Stimulated activated CD8-positive, alpha-beta memory T cell treated with anti-CD3 and anti-CD28 coated beads, Interleukin-15, amount 100 ng/mL, for 24 hours (primary cell): ENCODE data around the gene CAPN6.

Source experiments
- DNase-seq: peaks from one replicate; pipeline ENCODE4 v3.0.0-alpha.2; 2020; ENCODE audit warnings: low read depth

Gene CAPN6, protein sequence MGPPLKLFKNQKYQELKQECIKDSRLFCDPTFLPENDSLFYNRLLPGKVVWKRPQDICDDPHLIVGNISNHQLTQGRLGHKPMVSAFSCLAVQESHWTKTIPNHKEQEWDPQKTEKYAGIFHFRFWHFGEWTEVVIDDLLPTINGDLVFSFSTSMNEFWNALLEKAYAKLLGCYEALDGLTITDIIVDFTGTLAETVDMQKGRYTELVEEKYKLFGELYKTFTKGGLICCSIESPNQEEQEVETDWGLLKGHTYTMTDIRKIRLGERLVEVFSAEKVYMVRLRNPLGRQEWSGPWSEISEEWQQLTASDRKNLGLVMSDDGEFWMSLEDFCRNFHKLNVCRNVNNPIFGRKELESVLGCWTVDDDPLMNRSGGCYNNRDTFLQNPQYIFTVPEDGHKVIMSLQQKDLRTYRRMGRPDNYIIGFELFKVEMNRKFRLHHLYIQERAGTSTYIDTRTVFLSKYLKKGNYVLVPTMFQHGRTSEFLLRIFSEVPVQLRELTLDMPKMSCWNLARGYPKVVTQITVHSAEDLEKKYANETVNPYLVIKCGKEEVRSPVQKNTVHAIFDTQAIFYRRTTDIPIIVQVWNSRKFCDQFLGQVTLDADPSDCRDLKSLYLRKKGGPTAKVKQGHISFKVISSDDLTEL

DNA sequence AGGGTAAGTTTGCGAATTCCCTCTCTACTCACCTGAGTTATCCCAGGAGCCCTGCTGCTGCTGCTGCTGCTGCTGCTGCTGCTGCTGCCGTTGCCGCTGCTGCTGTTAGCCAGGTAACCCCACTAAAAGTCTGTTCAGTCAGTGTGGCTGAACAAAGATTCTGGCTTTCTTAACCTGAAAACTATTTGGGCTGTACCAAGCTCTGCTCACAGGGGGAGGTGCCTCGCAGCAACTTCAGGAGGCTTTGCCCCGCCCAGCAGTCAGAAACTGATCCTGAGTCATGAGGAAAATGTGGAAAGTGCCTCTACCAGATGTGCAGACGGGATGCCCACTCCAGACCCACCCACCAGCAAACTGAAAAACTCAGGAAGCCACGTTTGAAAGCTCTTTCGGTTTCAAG, at the start of gene CAPN6:
TSS of gene CAPN6 (minus strand) at position 145 of the 400 bp plus-strand sequence. CDS start 6,547 bp downstream, outside the sequence.
- DNase-seq: no peak

DNA sequence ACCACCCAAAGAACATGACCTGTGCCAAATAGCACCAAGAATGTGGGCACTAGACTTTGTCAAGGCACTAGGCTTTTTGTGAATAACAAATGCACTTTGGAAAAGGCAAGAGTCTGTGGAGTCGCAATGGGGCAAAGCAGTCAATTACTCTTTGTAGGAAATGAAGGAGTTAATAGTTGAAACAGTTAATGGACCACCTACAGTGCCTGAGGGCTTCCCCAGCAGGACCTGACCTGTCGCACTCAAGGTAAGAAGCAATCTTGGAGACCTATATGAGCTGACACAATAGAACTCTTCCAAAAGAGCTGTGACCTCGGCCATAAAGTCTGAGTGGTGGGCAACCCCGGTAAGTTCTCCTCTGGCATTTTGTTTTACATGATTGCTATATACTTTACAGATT, 49.2 kb upstream of the CAPN6 start:
- DNase-seq: no peak

DNA sequence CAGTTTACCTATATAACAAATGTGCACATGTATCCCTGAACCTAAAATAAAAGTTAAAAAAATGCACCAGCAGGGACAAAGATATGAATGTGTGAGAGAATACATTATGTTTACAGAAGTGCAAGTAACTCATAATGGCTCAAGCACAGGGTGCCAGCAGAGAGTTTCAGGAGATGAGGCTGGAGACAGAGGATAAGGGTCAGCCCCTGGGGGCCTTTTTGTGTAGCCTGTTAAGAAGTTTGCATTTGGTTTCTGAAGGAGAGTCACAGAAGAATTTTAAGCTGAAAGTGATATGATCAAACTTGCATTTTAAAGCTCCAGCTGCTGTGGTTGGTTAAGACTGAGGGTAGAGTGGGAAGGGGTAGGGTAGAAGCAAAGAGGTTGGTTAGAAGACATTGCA, 48.6 kb upstream of the CAPN6 start:
- no peak for DNase-seq

DNA sequence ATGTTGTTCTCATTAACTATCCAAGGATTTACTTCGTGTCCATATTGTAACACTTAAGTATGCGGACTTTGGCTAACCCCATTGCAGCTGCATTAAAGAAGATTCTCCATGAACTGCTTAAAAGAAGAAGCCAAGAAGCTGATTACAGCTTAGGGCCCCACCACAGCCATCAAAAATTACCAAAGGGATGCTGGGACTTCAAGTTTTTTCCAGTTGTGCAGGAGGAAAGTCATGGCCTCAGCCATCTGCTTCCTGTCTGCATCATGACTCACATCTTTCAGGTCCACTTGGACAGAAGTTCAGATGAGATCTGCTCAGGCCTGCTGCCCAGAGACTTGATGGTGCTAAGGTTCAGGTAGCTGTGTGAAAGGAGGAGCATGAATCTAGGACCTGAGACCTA, 38.8 kb upstream of the CAPN6 start:
- no peak for DNase-seq

DNA sequence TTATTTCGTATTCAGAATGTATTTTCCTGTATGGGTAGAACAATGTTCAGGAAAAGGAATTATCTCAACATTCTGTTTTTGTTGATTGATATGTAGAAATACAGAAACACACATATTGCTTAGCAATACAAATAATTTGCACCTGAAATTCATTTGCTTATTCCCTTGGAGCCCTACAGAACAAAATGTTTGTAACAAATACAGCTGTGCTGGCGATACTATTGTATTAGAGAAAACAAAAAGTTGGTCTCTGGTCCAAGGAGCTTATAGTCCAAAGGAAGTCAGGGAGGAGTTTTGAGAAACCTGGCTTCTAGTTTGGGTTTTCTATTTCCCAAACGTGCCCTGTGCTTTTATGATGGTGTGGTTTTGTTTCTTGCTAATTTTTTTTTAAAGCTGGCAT, 37.8 kb upstream of the CAPN6 start:
- no peak for DNase-seq

DNA sequence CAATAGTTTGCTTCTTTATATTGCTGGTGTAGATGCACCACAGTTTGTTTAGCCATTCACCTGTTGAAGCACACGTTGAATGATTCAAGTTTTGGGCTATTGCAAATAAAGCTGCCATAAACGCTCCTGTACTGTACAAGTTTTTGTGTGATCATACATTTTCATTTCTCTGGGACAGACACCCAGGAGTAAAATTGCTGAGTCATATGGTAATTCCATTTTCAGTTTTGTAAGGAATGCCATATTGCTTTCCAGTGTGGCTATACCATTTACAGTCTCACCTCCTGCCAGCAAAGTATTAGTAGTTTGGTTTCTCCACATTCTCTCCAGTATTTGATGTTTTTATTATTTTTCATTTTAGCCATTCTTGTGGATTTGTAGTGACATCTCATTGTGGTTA, 32.0 kb upstream of the CAPN6 start:
- no peak for DNase-seq

DNA sequence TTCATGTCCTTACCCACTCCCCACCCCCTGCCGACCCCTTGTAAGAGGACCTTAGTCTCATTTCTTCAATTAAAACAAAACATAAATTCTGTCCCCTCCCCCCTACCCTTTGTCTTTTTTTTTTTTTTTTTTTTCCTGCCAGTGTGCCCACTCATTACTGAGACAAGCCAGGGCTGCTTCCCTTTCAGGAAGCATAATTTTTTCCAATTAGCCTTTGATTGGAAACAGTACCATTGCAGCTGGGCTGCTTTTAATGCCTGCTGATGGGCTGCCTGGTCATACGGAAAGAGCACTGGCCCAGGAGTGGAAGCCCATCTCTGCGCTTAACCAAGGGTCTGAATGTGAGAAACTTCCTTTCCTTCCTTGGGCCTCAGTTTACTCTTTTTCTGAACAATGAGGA, 18.6 kb upstream of the CAPN6 start:
- DNase-seq: no peak

DNA sequence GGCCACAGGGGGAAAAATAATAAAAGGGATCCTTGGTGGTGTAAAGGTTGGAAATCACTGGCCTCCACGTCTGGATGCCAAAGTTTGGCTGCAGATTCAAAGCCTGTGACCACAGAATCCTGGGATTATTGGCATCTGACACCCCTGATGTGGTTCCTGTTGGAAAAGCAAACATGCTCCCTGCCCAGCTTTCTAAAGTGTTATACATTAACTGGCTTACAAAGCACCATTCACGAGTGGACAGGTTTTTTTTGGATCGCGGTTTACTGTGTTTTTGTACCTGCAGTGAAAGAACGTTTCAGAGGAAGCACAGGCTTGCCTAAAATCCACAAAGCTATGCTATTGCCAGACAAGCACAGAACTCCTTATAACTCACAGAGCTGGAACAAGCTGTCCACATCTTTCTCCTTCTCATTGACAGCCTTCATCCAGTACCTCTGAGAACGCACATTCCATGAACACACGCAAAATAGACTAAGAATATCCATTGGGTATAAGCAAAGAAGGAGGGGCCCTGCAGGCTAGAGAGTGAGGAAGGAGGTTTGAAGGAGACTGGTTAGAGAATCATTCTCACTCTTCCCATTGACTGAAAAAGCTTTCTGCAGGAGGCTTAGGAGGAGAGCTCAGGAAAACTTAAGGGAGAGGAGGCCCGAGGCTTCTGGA, 14.5 kb upstream of the CAPN6 start:
- DNase-seq: no peak

DNA sequence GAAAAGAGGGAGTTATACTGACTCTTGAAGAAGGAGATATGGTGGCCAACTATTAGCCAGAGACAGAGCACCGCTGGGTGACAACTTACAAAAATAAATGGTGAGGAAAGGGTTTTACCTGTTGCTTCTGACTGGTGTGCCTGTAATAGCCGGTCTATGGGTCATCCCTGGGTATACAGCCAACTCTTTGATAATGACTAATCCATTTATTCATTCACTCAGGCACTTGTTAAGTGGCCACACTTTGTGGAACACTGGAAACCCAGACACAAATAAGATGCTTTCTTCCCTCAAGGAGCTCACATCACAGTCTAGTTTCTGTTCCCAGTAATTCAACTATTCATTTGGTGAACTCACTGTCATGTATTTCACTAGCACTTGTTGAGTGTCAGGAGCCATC, 13.2 kb upstream of the CAPN6 start:
- DNase-seq: no peak

DNA sequence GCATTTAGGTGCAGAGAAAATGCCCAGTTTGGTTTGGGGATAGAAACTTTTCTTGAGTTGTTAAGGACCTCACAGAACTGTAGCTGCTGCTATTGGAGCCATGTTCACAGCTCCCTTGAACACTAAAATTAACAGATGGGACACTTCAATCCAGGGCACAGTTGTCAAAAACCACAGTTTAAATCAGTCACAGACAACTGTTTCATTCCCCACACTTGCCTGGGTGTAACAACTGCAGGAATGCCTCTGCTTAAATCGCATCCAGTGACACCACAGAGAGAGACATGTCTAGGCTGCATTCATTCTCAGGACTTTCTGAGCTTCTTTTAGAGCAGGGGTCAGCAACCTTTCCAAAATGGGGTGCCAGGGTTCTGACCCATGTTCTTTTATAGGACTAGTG, 12.7 kb upstream of the CAPN6 start:
- no peak for DNase-seq

DNA sequence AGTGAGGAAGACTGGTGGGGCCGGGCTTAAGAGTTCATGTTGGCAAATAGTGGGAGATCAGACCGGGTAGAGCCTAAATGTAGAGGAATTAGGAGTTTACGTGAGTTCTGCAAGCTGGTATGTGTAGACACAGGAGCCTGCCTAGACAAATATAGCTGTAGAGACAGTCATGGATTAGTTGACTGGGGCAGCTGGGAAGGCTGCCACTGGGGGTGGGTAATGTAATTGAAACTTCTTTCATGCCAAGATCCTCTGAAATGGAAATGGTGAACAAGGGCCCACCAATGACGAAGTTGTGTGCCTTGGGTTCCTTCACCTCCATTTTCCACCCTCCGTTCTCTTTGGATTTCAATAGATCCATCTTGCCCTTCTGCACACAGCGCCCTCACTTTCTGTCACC, 11.9 kb upstream of the CAPN6 start:
- DNase-seq: no peak

DNA sequence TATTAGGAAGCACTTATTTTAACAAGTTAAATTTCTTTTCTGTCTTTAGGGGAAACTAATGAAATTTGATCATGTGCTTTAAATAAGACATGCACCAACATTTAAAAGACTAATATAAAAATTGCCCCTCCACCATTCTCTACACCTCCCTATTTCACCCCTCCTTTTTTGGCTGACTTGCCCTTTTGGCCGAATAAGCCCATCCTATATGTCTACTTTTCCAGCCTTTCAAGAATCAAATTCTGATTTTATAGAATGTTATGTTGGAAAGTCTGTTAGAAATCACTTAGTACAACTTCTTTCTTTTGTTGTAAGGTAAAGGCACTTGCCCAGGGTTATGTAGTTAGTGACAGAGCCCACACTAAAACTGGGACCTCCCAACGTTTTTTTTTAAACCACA, 1.8 kb downstream of the CAPN6 start:
- no peak for DNase-seq

DNA sequence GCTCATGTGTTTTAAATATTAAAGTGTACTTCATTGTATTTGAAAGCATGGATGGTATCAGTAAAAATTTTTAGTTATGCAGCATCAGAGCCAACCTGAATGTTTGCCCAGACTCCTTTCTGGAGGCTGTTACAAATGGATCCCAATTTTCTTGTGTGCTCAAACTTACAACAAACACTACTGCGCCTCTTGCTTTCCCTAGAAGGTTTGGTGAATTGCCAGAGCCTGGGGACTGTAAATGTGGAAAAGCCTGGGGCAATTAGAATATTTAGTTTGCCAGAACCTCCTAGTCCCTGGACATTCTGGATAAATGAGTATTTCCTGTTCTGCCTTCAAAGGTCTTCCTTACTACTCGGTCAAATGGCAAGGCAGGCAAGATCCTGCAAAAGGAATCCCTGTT, 4.8 kb downstream of the CAPN6 start:
- DNase-seq: no peak

DNA sequence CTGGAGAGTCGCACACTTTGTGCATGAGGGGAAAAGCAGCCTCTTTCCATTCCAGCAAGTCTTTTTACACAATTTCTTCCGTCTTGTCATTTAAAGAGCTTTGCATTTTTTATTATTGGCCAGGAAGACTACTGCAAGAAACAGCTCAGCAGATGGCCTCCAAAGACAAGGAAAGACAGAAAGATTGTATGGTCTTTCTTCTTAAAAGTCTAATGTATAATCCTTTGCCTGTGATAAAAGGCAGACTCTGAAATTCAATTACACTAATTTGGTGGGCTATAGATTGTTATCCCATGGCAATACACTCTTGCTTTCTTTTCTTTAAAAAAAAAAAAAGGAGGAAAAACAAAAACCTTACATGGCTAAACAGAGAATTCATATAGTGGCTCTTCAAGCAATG, 5.9 kb downstream of the CAPN6 start:
- no peak for DNase-seq

DNA sequence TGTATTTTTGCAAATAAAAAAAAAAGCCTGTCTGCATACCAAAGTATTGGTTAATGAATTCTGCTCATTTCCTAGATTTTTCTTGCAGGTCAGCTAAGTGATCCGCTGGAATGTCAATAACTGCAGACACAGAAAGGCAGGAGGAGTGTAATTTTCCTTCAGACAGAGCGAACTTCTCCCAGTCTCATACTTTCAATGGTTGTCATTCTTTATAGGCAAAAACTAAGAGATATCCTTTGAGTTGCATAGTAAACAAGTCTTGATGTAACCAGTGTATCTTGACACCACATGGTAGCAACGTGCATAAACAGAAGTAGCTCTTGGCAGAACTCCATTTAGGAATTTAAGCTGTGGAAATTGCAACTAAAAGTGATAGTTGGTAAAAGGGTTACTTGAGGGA, 8.2 kb downstream of the CAPN6 start:
- DNase-seq: no peak

DNA sequence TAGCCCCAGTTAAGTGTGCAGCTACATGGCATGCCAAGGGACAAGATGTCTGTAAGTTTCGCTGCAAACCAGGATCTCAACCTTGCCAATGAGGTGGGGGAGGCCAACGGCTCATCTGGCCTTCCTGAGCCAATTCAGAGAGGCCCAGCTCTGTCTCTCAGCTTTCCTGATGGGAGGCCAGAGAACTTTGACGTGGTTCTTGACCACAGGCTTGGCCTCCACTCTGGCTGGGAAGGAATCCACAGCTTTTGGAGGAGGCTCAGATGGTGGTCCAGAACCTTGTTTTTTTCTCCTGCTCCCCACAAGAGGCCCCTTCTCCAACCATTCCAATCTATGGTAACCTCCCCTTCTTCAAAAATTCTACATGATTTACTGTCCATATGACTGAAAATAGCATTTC, 9.8 kb downstream of the CAPN6 start:
- DNase-seq: no peak

DNA sequence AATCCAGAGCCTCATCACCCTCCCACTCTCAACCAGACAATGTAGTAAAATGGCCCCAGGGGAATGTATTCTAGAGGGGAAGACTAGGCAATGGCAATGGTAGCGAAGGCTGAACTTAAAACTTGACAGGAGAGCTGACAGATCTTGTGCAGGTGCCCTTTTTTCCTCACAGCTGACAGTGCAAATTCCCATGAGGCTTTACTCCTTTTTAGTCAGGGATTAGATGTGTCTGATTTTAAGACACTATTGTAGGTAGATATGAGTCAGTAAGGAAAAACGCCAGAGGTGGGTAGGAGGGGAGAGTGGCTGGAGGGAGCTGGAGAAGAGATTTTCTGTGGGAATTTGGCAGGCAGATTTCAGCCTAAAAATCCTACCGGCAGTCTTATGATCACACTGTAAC, 10.7 kb downstream of the CAPN6 start:
- DNase-seq: no peak

DNA sequence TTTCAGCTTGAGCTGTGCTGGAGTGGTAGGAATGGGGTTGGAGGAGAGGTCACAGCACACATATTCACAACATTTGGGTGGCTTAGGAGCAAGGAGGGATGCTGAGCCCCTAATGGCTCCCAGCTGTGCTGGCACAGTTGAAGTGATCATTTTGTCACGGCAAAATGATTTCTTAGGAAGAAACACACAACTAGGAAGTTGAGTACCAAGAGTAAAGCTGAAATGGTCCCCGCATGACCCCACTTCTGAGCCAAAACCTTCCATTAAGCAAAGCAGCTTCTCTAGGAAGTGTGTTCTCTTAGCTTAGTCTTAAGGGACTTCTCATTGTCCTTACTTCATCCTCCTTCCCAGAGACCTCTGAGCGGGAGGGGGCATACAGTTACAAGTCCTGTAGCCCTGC, 12.6 kb downstream of the CAPN6 start:
- no peak for DNase-seq

DNA sequence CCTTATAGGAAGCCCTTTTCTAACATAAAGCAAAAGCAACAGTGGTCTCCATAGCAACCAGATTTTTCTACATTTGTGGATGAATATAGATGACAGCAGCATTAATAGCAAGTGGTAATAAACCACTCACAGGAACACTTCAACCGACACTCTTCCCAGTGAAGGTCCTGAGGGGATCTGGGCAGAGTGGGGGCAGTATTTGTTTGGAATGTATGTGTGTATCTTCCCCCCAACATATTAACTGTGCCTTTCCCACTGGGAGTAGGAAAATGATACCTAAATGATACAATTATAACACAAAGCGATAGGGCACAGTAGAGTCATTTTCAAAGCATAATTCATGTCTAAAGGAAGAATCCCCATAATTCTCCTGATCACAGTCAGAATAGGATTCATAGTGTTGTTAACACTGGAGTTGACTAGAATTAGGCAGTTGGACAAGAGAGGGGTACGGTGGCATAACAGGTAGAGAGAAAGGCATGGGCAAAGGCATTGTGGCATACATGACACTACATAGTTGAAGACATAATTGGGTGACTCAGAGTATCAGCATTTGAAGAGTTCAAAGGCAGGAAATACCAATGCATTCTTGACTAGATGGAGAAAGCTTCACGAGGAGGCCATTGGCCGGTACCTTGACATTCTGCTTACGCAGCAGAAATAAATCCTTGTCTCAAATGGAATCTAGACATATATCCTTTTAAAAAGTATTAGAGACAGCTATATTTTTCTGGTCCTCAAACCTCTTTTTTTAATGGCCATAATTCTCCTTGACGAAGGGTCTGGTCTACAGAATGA, 15.2 kb downstream of the CAPN6 start:
- no peak for DNase-seq

DNA sequence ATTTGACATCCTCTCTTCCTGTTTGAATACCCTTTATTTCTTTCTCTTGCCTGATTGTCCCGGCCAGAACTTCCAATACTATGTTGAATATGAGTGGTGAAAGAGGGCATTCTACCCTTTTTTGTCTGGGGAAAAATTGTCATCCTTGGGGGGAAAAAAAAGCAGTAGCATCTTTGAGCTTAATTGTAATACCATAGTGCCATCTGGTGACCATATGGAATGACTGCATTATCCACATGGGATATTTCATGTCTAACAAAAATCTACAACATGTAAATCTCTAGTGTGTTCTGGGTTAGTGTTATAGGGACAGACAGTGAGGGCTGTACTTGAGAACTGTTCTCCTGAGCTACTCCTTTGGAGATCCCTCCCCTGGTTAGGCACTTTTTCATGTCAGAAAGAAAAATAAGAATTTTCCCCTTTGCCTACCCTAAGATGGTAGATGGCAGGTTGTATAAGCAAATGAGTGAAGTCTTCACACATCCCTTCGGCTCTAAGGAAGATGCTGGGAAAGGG, 26.0 kb downstream of the CAPN6 start:
- DNase-seq: no peak

DNA sequence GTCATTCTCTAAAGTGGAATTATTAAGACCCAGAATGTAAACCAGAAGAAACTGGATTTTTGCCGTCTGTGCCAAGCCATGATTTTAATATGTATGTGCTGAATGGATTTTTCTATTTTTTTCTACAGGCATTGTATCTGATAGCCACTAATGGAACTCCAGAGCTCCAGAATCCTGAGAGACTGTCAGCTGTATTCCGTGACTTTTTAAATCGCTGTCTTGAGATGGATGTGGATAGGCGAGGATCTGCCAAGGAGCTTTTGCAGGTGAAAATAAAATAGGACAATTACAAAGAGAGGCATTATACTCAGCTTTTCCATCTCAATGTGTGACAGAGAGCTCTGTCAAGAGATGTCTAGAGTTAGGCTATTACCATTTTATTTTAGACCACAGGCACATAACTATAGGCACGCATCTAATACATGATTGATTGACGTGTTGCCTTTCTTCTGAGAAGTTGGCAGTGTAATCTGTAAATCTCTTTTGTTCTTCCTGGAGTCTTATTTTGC, 53.9 kb downstream of the CAPN6 start:
- DNase-seq: no peak

DNA sequence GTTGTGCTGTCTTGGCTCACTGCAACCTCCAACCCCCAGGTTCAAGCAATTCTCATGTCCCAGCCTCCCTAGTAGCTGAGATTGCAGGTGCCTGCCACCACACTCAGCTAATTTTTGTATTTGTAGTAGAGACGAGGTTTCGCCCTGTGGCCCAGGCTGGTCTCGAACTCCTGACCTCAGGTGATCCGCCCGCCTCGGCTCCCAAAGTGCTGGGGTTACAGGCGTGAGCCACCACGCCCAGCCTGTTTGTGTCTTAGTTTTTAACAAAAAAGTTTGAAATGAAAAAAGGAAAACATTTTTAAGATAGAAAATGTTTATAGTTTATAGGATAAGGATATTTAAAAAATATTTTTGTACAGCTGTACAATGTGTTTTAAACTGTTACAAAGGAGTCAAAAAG, 62.4 kb downstream of the CAPN6 start:
- DNase-seq: no peak
